ENCODE measurements around the gene KNDC1.

The KNDC1 gene

GRCh38 chr10:133270204-133270603, 110.2 kb downstream of the KNDC1 start:
- Histone ChIP-seq H3K4me1 (ENCODE audit: insufficient read depth, low read length) (no peaks in the 10 kb centered on the region), H3K4me3 (ENCODE audit: low read depth in 1 of 2, low read length in 2 of 2) (no peak overlapping the region), H3K36me3 (ENCODE audit: insufficient read depth, low read length) (no peaks in the 10 kb centered on the region), H3K27me3 (ENCODE audit: control insufficient read depth in 1 of 2, insufficient read depth in 2 of 2, low read length in 2 of 2) (peaks cover 0 to 7% of the 10 kb centered on the region in 2 donors), H3K27ac (ENCODE audit: low read depth, low read length) (no peak overlapping the region), H3K9ac (ENCODE audit: low read length) (no peak overlapping the region), H3K9me3 (ENCODE audit: low read length) (no peaks in the 10 kb centered on the region)

DNA sequence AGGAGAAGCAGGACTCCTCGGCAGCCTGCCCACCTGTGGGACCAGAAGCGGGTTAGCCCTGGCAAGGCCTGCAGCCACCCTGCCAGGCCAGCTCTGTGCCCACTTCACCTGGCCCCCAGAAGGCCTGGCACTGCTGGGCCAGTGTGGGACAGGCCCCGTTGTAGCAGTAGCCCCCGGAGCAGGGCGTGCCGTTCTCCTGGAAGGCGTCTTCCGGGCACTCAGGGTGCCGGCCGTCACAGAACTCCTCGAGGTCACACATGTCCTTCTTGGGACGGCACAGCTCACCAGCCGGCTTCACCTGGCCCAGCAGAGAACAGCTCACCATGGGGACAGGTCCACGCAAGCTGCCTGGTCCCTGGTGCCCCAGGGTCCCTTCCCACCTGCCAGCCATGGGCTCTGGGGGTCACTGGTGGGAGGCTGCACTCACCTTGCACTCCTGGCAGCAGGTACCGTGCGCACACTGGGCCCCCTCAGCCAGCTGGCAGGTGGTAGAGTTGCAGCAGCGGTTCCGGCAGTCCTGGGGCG, 110.8 kb downstream of the KNDC1 start:
- Histone ChIP-seq H3K9me3 (ENCODE audit: low read length) (no peaks in the 10 kb centered on the region), H3K9ac (ENCODE audit: low read length) (no peak overlapping the region), H3K36me3 (ENCODE audit: insufficient read depth, low read length) (no peaks in the 10 kb centered on the region), H3K4me1 (ENCODE audit: insufficient read depth, low read length) (no peaks in the 10 kb centered on the region), H3K27me3 (ENCODE audit: control insufficient read depth in 1 of 2, insufficient read depth in 2 of 2, low read length in 2 of 2) (peaks cover 0 to 13% of the 10 kb centered on the region in 2 donors), H3K4me3 (ENCODE audit: low read depth in 1 of 2, low read length in 2 of 2) (no peak overlapping the region), H3K27ac (ENCODE audit: low read depth, low read length) (no peak overlapping the region)

DNA sequence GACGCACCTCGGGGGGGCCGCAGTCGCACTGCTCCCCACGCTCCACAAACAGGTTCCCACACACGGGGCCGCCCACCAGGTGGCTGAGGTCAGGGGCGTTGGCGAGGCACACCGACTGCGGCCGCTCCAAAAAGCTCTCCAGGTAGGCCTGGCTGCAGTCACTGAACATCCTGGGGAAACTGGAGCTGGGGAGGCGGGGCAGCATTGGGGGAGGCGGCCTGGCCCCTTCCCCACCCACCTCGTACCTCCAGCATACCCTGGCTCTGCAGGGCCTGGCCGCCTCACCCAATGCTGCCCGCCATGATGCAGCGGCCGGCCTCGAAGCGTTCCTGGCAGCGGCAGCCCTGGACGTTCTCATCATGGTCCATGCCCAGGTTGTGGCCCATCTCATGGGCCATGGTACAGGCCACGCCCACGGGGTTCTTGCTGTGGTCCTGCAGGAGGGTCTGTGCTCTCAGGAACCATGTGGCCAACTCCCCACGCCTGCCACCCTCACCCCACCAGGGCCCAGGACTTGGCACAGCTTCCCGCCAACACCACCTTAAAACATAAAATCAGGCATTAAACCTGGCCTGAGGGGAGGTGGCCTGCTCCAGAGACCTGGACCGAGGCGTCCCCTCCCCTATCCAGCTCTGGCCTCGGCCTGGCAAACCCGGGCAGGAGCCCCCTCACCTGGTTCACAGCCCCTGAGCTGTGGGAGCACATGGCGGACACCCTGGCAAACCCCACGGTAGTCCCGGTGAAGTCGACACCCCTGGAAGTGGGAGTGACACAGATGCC, 111.7 kb downstream of the KNDC1 start:
- H3K27ac ChIP-seq (ENCODE audit: low read depth, low read length): no peak overlapping the region
- H3K9me3 ChIP-seq (ENCODE audit: low read length): no peaks in the 10 kb centered on the region
- H3K4me1 ChIP-seq (ENCODE audit: insufficient read depth, low read length): no peaks in the 10 kb centered on the region
- H3K27me3 ChIP-seq (ENCODE audit: control insufficient read depth in 1 of 2, insufficient read depth in 2 of 2, low read length in 2 of 2): peaks cover 0 to 22% of the 10 kb centered on the region in 2 donors
- H3K36me3 ChIP-seq (ENCODE audit: insufficient read depth, low read length): no peaks in the 10 kb centered on the region
- H3K4me3 ChIP-seq (ENCODE audit: low read depth in 1 of 2, low read length in 2 of 2): no peak overlapping the region
- H3K9ac ChIP-seq (ENCODE audit: low read length): no peak overlapping the region

DNA sequence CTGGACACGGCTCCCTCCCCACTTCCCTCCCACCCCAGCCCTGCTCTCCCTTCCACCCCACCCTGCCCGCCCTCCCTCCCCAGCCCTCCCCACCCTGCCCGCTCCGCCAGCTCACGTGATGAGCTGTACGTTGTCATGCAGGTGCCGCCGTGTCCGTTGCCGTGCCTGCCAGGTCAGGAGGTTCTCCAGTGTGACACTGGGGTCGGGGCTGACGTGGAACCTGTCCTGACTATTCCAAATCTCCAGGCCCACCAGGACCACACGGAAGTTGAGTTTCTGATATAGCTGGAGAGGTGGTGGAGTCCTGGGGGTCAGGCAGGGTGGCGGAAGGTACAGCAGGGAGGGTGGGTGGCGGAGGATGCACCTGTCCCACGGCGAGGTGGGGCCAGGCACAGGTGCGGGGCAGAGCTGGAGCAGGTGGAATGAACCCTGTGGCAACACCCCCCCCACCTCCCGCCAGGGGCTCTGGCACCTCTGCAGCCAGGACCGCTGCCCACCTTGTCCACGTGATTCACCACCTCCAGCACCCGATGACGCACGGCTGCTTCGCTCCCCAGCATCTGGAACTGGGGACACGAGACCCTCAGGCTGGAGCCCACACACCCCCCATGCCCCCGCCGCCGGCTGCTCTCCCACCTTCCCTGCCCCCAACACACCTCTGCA, 112.4 kb downstream of the KNDC1 start:
- Histone ChIP-seq H3K27ac (ENCODE audit: low read depth, low read length) (no peak overlapping the region), H3K4me1 (ENCODE audit: insufficient read depth, low read length) (no peaks in the 10 kb centered on the region), H3K4me3 (ENCODE audit: low read depth in 1 of 2, low read length in 2 of 2) (no peak overlapping the region), H3K27me3 (ENCODE audit: control insufficient read depth in 1 of 2, insufficient read depth in 2 of 2, low read length in 2 of 2) (peaks cover 0 to 29% of the 10 kb centered on the region in 2 donors), H3K9me3 (ENCODE audit: low read length) (no peaks in the 10 kb centered on the region), H3K9ac (ENCODE audit: low read length) (no peak overlapping the region), H3K36me3 (ENCODE audit: insufficient read depth, low read length) (no peaks in the 10 kb centered on the region)

GRCh38 chr10:133272964-133273420, 113.0 kb downstream of the KNDC1 start:
- no peaks in the 10 kb centered on the region for H3K36me3 ChIP-seq (ENCODE audit: insufficient read depth, low read length)
- no peak overlapping the region for H3K27ac ChIP-seq (ENCODE audit: low read depth, low read length)
- peaks cover 0 to 31% of the 10 kb centered on the region in 2 donors for H3K27me3 ChIP-seq (ENCODE audit: control insufficient read depth in 1 of 2, insufficient read depth in 2 of 2, low read length in 2 of 2)
- no peak overlapping the region for H3K9ac ChIP-seq (ENCODE audit: low read length)
- no peaks in the 10 kb centered on the region for H3K4me1 ChIP-seq (ENCODE audit: insufficient read depth, low read length)
- no peaks in the 10 kb centered on the region for H3K9me3 ChIP-seq (ENCODE audit: low read length)
- no peak overlapping the region for H3K4me3 ChIP-seq (ENCODE audit: low read depth in 1 of 2, low read length in 2 of 2)

DNA sequence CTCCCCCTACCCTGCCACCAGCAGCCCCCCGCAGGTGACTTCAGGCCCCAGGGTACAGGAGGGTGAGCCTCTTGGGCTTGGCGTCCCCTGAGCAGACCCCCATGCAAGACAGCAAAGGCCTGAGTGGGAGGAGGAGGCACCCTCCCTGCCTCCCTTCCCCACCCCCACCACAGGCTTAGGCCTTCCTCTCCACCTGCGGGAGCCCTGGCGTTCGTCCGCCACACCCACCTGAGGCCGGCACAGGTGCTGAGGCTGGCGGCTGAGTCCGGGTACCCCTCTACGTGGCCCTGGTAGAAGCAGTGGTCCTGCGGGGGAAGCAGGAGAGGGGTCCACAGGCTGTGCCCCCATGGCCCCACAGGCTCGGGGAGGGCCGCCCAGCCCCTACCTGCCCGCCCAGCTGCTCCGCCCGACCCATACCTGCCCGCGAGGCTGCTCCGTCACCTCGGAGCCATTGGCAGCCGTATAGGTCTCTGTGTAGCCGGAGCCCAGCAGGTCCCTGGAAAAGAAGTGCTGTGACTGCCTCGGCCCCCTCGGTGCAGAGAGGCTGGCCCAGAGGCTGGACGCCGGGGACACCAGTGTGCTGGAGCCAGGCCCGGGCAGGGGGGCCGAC, 113.6 kb downstream of the KNDC1 start:
- H3K9me3 ChIP-seq (ENCODE audit: low read length): no peaks in the 10 kb centered on the region
- peaks cover 0 to 31% of the 10 kb centered on the region in 2 donors for H3K27me3 ChIP-seq (ENCODE audit: control insufficient read depth in 1 of 2, insufficient read depth in 2 of 2, low read length in 2 of 2)
- H3K4me1 ChIP-seq (ENCODE audit: insufficient read depth, low read length): no peaks in the 10 kb centered on the region
- no peaks in the 10 kb centered on the region for H3K36me3 ChIP-seq (ENCODE audit: insufficient read depth, low read length)
- no peak overlapping the region for H3K9ac ChIP-seq (ENCODE audit: low read length)
- H3K4me3 ChIP-seq (ENCODE audit: low read depth in 1 of 2, low read length in 2 of 2): no peak overlapping the region
- no peak overlapping the region for H3K27ac ChIP-seq (ENCODE audit: low read depth, low read length)

DNA sequence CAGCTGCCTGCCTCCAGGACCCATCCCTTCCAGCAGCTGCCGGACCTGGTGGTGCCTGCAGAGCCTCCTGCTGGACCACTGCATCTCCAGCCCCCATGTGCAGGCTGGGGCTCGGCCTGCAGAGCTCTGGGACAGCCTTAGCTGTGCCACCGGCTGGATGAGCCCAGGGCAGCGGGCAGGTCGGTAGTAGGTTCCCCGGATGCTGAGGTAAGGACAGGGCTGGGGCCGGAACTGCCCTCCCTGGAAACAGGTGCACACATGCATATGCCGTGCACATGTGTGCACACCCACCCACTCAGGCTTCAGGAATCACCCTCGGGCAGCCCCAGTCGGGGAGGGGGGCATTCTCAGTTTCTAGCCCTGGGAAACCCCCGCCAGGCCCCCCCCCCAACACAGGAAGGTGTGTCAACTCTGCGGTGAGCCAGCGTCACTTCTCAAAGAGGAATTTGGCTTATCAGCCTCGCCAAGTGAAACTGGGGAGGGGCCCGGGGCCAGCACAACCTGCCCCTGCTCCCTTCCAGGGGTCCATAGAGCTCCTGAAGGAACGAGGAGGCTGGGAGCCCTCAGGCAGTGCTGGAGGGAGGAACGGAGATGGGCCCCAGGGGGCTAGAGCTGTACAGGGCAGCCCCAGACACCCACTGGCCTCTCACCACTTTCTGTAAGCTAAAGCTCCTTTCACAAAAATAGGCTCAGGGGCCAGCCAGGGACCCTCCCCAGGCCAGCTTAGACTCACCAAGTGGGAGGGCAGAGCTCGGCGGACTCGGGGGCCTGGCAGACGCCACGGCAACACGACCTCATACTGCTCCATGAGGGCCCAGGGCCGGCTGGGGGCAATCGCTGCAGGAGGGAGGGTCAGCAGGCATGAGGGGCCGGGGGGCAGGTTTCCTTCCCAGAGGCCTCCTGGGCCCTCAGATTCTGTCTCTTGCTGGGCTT, 115.0 kb downstream of the KNDC1 start:
- Histone ChIP-seq H3K9me3 (ENCODE audit: low read length) (no peaks in the 10 kb centered on the region), H3K27me3 (ENCODE audit: control insufficient read depth in 1 of 2, insufficient read depth in 2 of 2, low read length in 2 of 2) (peaks cover 0 to 31% of the 10 kb centered on the region in 2 donors), H3K27ac (ENCODE audit: low read depth, low read length) (no peak overlapping the region), H3K9ac (ENCODE audit: low read length) (no peak overlapping the region), H3K4me1 (ENCODE audit: insufficient read depth, low read length) (no peaks in the 10 kb centered on the region), H3K36me3 (ENCODE audit: insufficient read depth, low read length) (peaks cover 4% of the 10 kb centered on the region), H3K4me3 (ENCODE audit: low read depth in 1 of 2, low read length in 2 of 2) (no peak overlapping the region)

- H3K4me3 ChIP-seq (ENCODE audit: low read depth in 1 of 2, low read length in 2 of 2): no peak overlapping the region
- H3K27me3 ChIP-seq (ENCODE audit: control insufficient read depth in 1 of 2, insufficient read depth in 2 of 2, low read length in 2 of 2): peaks cover 0 to 31% of the 10 kb centered on the region in 2 donors
- H3K9me3 ChIP-seq (ENCODE audit: low read length): no peaks in the 10 kb centered on the region
- H3K4me1 ChIP-seq (ENCODE audit: insufficient read depth, low read length): no peaks in the 10 kb centered on the region
- peaks cover 4% of the 10 kb centered on the region for H3K36me3 ChIP-seq (ENCODE audit: insufficient read depth, low read length)
- no peak overlapping the region for H3K27ac ChIP-seq (ENCODE audit: low read depth, low read length)
- no peak overlapping the region for H3K9ac ChIP-seq (ENCODE audit: low read length)
Measured at GRCh38 chr10:133275684-133276092, 115.7 kb downstream of the KNDC1 start.

All from muscle layer of colon (tissue), 2 donors.